HG02571 (cell line): ENCODE measurements around the gene CA9.
A peak's percentile ranks its signal among the peaks of the same experiment; 100 is the strongest.

Experiments
- ATAC-seq: cut with Tn5 transposase; IDR thresholded peaks from one replicate; pipeline ENCODE4 v1.9.1; 2021; ENCODE audit warnings: mild to moderate bottlenecking, moderate library complexity; ENCODE audit not compliant: unreplicated experiment

The CA9 gene

GRCh38 chr9:35651956-35652828, 21.5 kb upstream of the CA9 start:
- ATAC-seq: no peak

- no peak for ATAC-seq
Observed at GRCh38 chr9:35652829-35653209, 20.9 kb upstream of the CA9 start.

- ATAC-seq: no peak
Observed at GRCh38 chr9:35653611-35654010, 20.1 kb upstream of the CA9 start.

GRCh38 chr9:35656348-35656747, 17.4 kb upstream of the CA9 start:
- ATAC-seq: no peak

GRCh38 chr9:35656831-35657545, 16.7 kb upstream of the CA9 start:
- ATAC-seq: no peak

- ATAC-seq: peak; percentile 86
Observed at GRCh38 chr9:35657546-35658136, 16.1 kb upstream of the CA9 start, which contains the start of gene RMRP. RMRP (minus strand) TSS chr9:35658019.

GRCh38 chr9:35658137-35658967, 15.4 kb upstream of the CA9 start, which contains the start of gene CCDC107:
CCDC107 (plus strand) TSS chr9:35658292; CDS start chr9:35658380, 88 bp downstream.
- peak; percentile 50 for ATAC-seq

GRCh38 chr9:35658968-35659220, 14.8 kb upstream of the CA9 start:
- no peak for ATAC-seq

GRCh38 chr9:35659340-35659739, 14.4 kb upstream of the CA9 start:
- no peak for ATAC-seq

GRCh38 chr9:35660966-35661415, 12.7 kb upstream of the CA9 start:
- no peak for ATAC-seq

GRCh38 chr9:35661756-35662350, 11.9 kb upstream of the CA9 start:
- no peak for ATAC-seq

- no peak for ATAC-seq
Observed at GRCh38 chr9:35662437-35662836, 11.3 kb upstream of the CA9 start.

- ATAC-seq: peak; percentile 57
Observed at GRCh38 chr9:35664531-35665470, 8.9 kb upstream of the CA9 start, which contains the start of gene ARHGEF39. ARHGEF39 (minus strand) TSS chr9:35665195; CDS start chr9:35665169, 26 bp downstream.

- no peak for ATAC-seq
Observed at GRCh38 chr9:35665471-35665818, 8.3 kb upstream of the CA9 start.

- no peak for ATAC-seq
Observed at GRCh38 chr9:35666045-35666444, 7.7 kb upstream of the CA9 start.

- ATAC-seq: no peak
Observed at GRCh38 chr9:35666549-35666948, 7.2 kb upstream of the CA9 start.

GRCh38 chr9:35667939-35668338, 5.8 kb upstream of the CA9 start:
- no peak for ATAC-seq

- no peak for ATAC-seq
Observed at GRCh38 chr9:35669331-35670145, 4.2 kb upstream of the CA9 start.

- ATAC-seq: no peak
Observed at GRCh38 chr9:35674025-35674361, 265 bp downstream of the CA9 start.
